Tibial nerve (tissue), 4 donors: ENCODE results near the gene PARD3B.

Experiments used
- CTCF ChIP-seq, 5 experiments: fragments of 200-600 bp in 3 of 5; fragments of 450-650 bp in 2 of 5; sonication (generic) in 3 of 5; IDR thresholded peaks; one replicate each; pipeline ENCODE4 v1.5.1; 2016 to 2019; ENCODE audit warnings: antibody characterized with exemption in 5 of 5, mild to moderate bottlenecking in 3 of 5, moderate library complexity in 2 of 5
- EP300 ChIP-seq, 2 donors: sonication (generic); formaldehyde crosslinking; IDR thresholded peaks; one replicate each; pipeline ENCODE4 v1.6.1; 2017; ENCODE audit warnings: antibody characterized with exemption in 2 of 2, mild to moderate bottlenecking in 1 of 2
- POLR2A ChIP-seq, 2 donors: fragments of 450-650 bp; IDR thresholded peaks; one replicate each; pipeline ENCODE4 v1.6.1; 2017; ENCODE audit warnings: antibody characterized with exemption in 2 of 2, mild to moderate bottlenecking in 2 of 2, moderate library complexity in 2 of 2

GRCh38 chr2:204635478-204635877 lies 90.2 kb downstream of the PARD3B start:
- TF ChIP-seq CTCF (IDR thresholded peaks at IDR 0.05) (no peak), POLR2A (IDR thresholded peaks at IDR 0.05) (no peak), EP300 (IDR thresholded peaks at IDR 0.05) (no peak)
